GM12874 (cell line): ENCODE results near the gene TCERG1L.

Source experiments
- TF ChIP-seq, protein P1 (sequence below): IDR thresholded peaks from 2 replicates; pipeline ENCODE4 v1.5.1; 2011; ENCODE audit warnings: low read depth, mild to moderate bottlenecking, control low read depth, low read length, moderate library complexity; ENCODE audit not compliant: insufficient read depth

TCERG1L gene, protein sequence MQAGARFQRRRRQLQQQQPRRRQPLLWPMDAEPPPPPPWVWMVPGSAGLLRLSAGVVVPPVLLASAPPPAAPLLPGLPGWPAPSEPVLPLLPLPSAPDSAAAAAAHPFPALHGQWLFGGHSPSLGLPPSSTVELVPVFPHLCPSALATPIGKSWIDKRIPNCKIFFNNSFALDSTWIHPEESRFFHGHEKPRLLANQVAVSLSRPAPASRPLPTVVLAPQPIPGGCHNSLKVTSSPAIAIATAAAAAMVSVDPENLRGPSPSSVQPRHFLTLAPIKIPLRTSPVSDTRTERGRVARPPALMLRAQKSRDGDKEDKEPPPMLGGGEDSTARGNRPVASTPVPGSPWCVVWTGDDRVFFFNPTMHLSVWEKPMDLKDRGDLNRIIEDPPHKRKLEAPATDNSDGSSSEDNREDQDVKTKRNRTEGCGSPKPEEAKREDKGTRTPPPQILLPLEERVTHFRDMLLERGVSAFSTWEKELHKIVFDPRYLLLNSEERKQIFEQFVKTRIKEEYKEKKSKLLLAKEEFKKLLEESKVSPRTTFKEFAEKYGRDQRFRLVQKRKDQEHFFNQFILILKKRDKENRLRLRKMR

DNA sequence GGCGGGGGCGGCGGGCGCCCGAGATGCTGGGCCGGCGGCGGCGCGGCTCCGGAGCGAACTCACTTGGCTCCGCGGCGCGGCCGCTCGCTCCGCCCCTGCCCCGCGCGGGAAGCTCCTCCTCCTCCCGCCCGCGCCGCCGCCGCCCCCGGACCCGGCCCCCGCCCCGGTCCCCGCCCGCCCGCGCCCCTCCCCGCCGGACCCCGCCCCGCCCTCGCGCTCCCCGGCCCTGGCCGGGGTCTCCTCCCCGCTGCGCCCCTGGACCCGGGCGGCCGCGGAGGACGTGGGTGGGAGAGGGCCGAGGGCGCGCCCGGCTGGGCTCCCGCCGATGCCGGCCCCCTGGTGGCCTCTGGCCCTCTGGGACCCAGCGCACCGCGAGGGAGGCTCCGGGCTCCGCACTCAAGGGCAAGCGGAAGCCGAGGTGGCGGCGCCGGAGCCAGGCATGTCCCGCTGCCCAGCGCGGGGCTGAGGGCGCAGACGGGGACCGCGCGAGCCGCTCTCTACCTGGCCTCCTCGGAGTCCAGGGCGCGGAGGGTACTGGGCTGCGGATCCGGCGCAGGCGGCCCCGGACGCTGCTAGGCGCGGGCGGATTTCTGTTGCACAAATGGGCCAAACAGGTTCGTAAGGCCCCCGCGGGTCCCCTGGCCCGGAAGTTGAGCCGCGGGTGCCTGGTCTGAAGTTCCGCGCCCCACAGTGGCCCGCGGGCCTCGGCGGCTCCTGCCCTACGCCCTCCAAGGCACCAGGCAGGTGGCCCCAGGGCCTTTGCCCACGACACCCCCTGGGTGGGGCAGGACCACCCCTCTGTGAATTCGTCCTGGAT, at the start of gene TCERG1L:
Gene TCERG1L, minus strand, starts transcription at position 61 of the 817 bp plus-strand sequence. CDS start 86 bp downstream, outside the sequence.
- TF ChIP-seq, protein P1, sequence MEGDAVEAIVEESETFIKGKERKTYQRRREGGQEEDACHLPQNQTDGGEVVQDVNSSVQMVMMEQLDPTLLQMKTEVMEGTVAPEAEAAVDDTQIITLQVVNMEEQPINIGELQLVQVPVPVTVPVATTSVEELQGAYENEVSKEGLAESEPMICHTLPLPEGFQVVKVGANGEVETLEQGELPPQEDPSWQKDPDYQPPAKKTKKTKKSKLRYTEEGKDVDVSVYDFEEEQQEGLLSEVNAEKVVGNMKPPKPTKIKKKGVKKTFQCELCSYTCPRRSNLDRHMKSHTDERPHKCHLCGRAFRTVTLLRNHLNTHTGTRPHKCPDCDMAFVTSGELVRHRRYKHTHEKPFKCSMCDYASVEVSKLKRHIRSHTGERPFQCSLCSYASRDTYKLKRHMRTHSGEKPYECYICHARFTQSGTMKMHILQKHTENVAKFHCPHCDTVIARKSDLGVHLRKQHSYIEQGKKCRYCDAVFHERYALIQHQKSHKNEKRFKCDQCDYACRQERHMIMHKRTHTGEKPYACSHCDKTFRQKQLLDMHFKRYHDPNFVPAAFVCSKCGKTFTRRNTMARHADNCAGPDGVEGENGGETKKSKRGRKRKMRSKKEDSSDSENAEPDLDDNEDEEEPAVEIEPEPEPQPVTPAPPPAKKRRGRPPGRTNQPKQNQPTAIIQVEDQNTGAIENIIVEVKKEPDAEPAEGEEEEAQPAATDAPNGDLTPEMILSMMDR = no peak

DNA sequence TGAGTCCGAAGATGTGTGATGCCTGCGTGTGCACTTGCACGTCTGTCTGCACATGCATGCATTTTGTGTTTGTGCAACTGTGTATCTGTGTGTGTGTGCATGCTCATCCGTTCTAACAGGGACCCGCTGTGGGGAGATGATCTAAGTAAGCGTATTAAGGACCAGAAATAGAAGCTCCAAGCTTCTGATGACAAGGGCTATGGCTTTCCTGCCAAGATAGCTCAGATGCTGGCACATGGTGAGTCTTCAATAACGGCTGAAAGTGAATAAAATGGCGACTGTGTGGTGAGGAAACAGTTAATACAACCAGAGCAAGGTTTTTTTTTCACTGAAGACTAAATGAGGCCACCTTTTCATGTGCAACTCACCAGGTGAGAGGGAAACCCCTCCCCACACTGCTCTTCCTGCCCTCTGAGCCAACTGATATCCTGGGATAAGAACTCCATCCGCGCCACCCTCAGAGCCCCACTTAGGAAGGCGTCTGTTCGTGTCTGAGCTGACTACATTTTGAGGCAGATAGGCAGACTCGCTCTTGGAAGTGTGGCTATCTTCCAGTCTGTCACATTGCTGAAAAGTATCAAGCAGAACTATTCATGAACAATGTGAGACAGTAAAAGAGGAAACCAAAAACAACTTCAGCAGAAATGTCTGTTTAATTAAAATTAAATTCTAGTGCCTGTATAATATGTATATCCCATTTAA, 47.4 kb upstream of the TCERG1L start:
- TF ChIP-seq, protein P1 = no peak

DNA sequence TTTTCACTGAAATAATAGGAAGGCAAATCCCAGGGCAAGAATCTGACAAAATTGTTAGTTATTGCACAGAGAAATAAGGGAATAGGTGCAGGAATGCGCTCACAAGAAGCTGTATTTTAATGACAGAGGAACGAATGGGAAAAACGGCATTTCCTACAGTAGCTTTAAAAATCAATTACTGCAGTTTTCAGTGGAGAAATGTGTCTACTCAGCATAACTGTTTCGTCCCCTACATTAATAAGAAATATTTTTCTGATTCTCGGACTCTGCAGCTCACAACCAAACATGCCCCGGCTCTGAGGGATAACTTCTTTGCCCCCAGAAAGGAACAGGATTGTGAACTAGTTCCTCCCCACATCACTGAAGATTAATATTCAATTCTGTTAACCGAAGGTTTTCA, 44.9 kb upstream of the TCERG1L start:
- TF ChIP-seq, protein P1 = no peak

DNA sequence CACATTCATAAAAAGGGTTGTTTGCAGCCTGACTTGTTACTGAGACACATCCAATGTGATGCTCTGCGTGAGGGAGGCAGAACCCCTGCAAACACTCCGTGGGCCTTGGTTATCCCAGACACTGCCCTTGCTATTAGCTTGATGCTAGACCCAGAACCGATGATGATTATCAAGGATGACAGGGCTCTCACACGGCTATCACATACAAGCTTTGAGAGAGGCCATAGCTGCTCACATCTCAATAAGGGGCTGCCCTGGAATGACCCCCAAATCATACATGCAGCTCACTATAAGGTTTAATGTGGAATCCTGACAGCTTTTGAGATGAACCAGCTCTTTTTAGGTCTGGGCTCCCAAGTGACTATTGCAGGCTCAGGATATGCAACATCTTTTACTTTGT, 44.4 kb upstream of the TCERG1L start:
- TF ChIP-seq, protein P1 = no peak

DNA sequence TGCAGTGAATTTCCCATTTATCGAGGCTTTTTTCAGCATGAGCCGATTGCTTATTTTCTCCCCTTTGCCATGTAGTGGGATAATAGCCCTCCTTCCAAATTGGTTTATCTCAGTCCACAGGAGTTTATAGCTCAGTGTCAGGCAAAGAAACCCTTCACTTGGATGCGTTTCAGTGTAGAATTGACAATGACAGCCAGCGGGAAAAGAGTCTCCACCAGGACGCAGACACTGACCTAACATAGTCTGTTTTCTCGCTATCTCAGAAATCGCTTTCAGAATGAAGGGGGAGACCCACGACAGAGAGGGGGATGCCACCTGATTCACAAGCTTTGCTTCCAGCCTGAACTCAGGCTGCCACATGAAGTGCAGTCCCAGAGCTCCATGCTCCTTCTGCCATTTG, 43.5 kb upstream of the TCERG1L start:
- TF ChIP-seq, protein P1 = no peak

DNA sequence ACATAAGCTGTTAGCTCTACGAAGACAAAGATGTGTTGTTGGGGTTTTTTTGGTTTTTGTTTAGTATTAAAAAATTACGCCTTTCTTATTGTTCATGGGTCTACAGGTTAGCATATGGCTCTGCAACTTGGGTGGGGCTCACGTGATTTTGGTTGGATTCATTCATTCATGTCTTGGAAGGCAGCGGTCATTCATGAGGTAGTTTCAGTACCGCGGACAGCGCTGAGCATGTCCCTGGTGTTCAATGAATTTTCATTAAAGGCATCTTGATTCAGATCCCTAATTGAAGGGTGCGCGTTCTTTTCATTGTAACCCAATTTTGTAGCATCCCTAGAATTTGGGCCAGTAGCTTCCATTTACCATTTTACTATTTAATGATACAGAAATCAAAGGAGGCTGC, 42.9 kb upstream of the TCERG1L start:
- TF ChIP-seq, protein P1 = no peak

DNA sequence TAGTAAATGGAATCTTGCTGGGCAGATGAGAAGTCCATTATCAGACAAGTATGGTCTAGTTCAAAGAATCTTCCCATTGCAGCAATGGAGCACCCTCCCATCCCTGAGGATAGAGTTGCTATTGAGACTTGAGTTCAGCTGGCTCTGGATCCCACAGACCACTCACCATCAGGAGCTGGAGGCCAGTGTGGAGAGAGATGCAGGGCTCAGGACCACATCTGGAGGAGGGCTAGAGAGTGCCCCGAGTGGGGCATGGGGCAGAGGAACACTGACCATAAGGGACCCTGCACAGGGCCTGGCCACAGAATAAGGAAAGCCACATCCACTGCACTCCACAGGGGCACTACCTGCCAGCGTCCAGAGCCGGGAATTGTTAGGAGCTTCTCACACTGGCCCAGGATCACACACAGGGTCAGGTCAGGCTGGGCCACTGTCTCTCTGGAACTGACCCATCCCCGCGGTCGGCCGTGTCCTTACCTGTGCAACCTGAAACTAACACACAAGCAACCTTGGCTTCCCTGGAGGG, 41.3 kb upstream of the TCERG1L start:
- TF ChIP-seq, protein P1 = no peak
